ENCODE data around the gene RIC8A.

RIC8A gene

GRCh38 chr11:204587-205109 lies 2.9 kb upstream of the RIC8A start:
- no peak for DNase-seq

GRCh38 chr11:205221-206001 lies 2.1 kb upstream of the RIC8A start:
- no peak for DNase-seq

GRCh38 chr11:206002-206384 lies 1.5 kb upstream of the RIC8A start:
- no peak for DNase-seq

GRCh38 chr11:206526-207207 lies 841 bp upstream of the RIC8A start:
- peak; percentile 13 to 17 for DNase-seq

GRCh38 chr11:207863-208180 lies 314 bp downstream of the RIC8A start:
- DNase-seq = no peak

- peak; percentile 57 to 65 for DNase-seq
Measured at GRCh38 chr11:208181-208916, 841 bp downstream of the RIC8A start.

GRCh38 chr11:208917-209260 lies 1.4 kb downstream of the RIC8A start:
- no peak for DNase-seq

GRCh38 chr11:209275-210121 lies 2.0 kb downstream of the RIC8A start:
- DNase-seq = no peak

- DNase-seq = no peak
Measured at GRCh38 chr11:210122-210802, 2.8 kb downstream of the RIC8A start.

GRCh38 chr11:210803-211180 lies 3.3 kb downstream of the RIC8A start:
- no peak for DNase-seq

GRCh38 chr11:211295-211694 lies 3.8 kb downstream of the RIC8A start:
- DNase-seq = no peak

GRCh38 chr11:211741-212140 lies 4.2 kb downstream of the RIC8A start:
- DNase-seq = no peak

- no peak for DNase-seq
Measured at GRCh38 chr11:212150-213100, 4.9 kb downstream of the RIC8A start.

GRCh38 chr11:213111-213510 lies 5.6 kb downstream of the RIC8A start:
- no peak for DNase-seq

- DNase-seq = no peak
Measured at GRCh38 chr11:214083-214482, 6.6 kb downstream of the RIC8A start.

- DNase-seq = peak in 1 of 2 experiments; percentile 5
Measured at GRCh38 chr11:215581-216037, 8.1 kb downstream of the RIC8A start.

GRCh38 chr11:216081-216974 lies 8.8 kb downstream of the RIC8A start:
- DNase-seq = no peak

- DNase-seq = no peak
Measured at GRCh38 chr11:217704-218103, 10.2 kb downstream of the RIC8A start.

GRCh38 chr11:218815-219593 lies 11.5 kb downstream of the RIC8A start:
- no peak for DNase-seq
